Mesothelial cell of epicardium (in vitro differentiated cells): Measurements from ENCODE around the gene HSD17B14. TPM values are rescaled to one million over a fixed set of nuclear protein-coding genes. Genes with fewer than 3 reads are reported as not detected.

Experiments
- DNase-seq, 2 experiments: peaks; one replicate each; pipeline ENCODE4 v3.0.0; 2021; ENCODE audit warnings: low spot score in 2 of 2; ENCODE audit not compliant: unreplicated experiment in 2 of 2
- H3K27ac Mint-ChIP-seq: 2 replicates; pipeline ENCODE4 v1.8.0; 2021; ENCODE audit warnings: mixed read lengths
- H3K27me3 Mint-ChIP-seq: 2 replicates; pipeline ENCODE4 v1.8.0; 2021; ENCODE audit warnings: low read depth, mixed read lengths
- H3K36me3 Mint-ChIP-seq: 2 replicates; pipeline ENCODE4 v1.8.0; 2021; ENCODE audit warnings: mixed read lengths
- H3K4me1 Mint-ChIP-seq: 2 replicates; pipeline ENCODE4 v1.8.0; 2021; ENCODE audit warnings: mixed read lengths
- H3K4me3 Mint-ChIP-seq: 2 replicates; pipeline ENCODE4 v1.8.0; 2021; ENCODE audit warnings: mild to moderate bottlenecking, moderate library complexity, mixed read lengths
- H3K9me3 Mint-ChIP-seq: 2 replicates; pipeline ENCODE4 v1.8.0; 2021; ENCODE audit warnings: mixed read lengths
- CTCF ChIP-seq: fragments of 200-600 bp; sonication (generic); IDR thresholded peaks from one replicate; pipeline ENCODE4 v1.5.0; 2021; ENCODE audit warnings: antibody characterized with exemption; ENCODE audit not compliant: unreplicated experiment
- total RNA-seq: library from RNA; stranded (reverse); gene quantifications from 3 replicates; pipeline ENCODE4 v1.2.1, GENCODE V29; 2021

HSD17B14 gene
- total RNA-seq, 1 donor from 2014 or later, result 27.1 TPM

DNA sequence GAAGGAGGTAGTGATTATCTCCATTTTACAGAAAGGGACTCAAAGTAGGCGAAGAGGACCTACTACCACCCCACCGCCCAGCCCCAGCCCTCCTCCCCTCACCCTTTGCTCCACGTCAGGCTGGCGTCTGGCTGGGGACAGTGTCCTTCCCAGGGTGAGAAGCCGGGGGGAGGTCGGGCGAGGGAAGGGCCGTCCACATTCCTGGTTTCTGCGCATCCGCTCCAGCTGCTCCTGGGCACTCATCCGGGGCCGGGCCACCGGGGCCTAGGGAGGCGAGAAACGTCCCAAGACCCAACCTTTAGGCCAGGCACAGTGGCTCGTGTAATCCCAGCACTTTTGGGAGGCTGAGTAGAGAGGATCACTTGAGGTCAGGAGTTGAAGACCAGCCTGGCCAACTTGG lies 4.8 kb upstream of the HSD17B14 start:
- H3K27me3 Mint-ChIP-seq, result no peaks in the 10 kb centered on the region
- DNase-seq, result no peak
- no peaks in the 10 kb centered on the region for H3K9me3 Mint-ChIP-seq
- H3K27ac Mint-ChIP-seq, result no peak overlapping the region
- peaks cover 5% of the 10 kb centered on the region for H3K36me3 Mint-ChIP-seq
- no peak for TF ChIP-seq CTCF
- H3K4me1 Mint-ChIP-seq, result peaks cover 14% of the 10 kb centered on the region
- no peak overlapping the region for H3K4me3 Mint-ChIP-seq

- no peak for TF ChIP-seq CTCF
- H3K27me3 Mint-ChIP-seq, result no peaks in the 10 kb centered on the region
- H3K27ac Mint-ChIP-seq, result peak overlapping the region; percentile 73
- DNase-seq, result no peak
- H3K4me1 Mint-ChIP-seq, result peaks cover 23% of the 10 kb centered on the region
- peak overlapping the region; percentile 77 for H3K4me3 Mint-ChIP-seq
- no peaks in the 10 kb centered on the region for H3K9me3 Mint-ChIP-seq
- H3K36me3 Mint-ChIP-seq, result peaks cover 8% of the 10 kb centered on the region
Observed at GRCh38 chr19:48837687-48838086, 1.4 kb upstream of the HSD17B14 start.

- peak; percentile 68 to 78 for DNase-seq
- TF ChIP-seq CTCF, result no peak
- H3K36me3 Mint-ChIP-seq, result peaks cover 13% of the 10 kb centered on the region
Observed at GRCh38 chr19:48837051-48837524, 797 bp upstream of the HSD17B14 start.

DNA sequence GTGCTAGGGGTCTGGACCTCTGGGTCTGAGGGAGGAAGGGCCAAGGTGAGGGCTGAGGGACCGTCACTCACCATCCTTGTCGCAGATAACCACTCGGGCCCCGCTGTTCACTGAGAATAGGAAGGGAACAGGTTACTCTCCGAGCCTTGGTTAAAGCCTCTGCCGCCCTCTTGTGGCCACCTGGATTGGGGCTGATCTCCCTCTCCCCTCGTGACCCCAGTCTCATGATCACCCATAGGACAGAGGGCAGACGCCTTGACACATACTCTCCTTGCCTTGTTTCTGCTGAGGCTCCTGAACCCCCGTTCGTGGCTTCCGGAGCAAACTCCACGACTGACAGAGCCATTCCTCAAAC lies 580 bp downstream of the HSD17B14 start:
- H3K36me3 Mint-ChIP-seq, result peaks cover 17% of the 10 kb centered on the region
- H3K27ac Mint-ChIP-seq, result peak overlapping the region; percentile 95
- TF ChIP-seq CTCF, result peak; percentile 78
- no peaks in the 10 kb centered on the region for H3K9me3 Mint-ChIP-seq
- H3K4me3 Mint-ChIP-seq, result peak overlapping the region; percentile 77
- DNase-seq, result peak; percentile 67 to 92
- H3K4me1 Mint-ChIP-seq, result peaks cover 22% of the 10 kb centered on the region
- no peaks in the 10 kb centered on the region for H3K27me3 Mint-ChIP-seq

More at GRCh38 chr19:48837051-48837524, 797 bp upstream of the HSD17B14 start:
- Mint-ChIP-seq H3K9me3 (no peaks in the 10 kb centered on the region), H3K4me1 (peaks cover 22% of the 10 kb centered on the region), H3K27me3 (no peaks in the 10 kb centered on the region), H3K4me3 (peak overlapping the region; percentile 77), H3K27ac (peak overlapping the region; percentile 95)

DNA sequence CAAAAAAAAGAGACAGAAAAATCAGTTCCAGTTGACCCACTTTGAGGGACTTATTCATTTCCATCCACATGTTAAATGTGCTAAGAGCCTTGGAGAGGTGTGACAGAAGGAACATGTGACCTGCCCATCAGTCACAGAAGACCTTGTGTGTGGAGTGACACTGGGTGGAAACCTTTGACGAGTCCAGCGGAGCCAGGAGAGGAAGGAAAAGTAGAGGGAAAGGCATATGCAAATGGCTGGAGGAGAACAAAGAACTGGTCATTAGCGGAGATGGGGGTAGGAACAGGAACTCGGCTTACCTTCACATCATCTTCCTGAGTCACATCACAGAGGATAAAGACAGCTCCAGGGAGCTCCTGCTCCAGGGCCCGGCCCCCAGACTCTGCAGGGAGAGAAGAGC lies 2.3 kb downstream of the HSD17B14 start:
- peaks cover 17% of the 10 kb centered on the region for H3K36me3 Mint-ChIP-seq
- H3K27ac Mint-ChIP-seq, result peak overlapping the region; percentile 29
- TF ChIP-seq CTCF, result no peak
- no peak for DNase-seq
- no peaks in the 10 kb centered on the region for H3K27me3 Mint-ChIP-seq
- H3K4me1 Mint-ChIP-seq, result peaks cover 28% of the 10 kb centered on the region
- H3K4me3 Mint-ChIP-seq, result peak overlapping the region; percentile 22
- H3K9me3 Mint-ChIP-seq, result no peaks in the 10 kb centered on the region

DNA sequence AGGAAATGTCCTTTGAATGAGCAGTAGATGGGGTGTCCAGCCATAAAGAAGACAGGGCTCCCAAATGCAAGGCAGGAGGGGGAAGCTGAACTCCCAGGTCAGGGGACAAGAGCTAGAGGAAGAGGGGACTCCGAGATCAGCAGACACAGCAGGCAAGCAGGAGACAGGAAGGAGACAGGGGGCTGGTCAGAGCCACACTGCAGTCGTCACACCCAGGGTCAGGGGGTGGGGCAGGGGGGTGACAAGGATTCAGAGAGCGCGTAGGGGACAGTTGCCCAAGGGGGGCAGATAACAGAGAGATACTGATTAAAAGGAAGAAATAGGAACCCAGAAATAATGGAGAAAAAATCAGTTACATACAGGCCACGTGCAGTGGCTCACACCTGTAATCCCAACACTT lies 3.2 kb downstream of the HSD17B14 start:
- Mint-ChIP-seq H3K27me3 (no peaks in the 10 kb centered on the region), H3K4me1 (peaks cover 28% of the 10 kb centered on the region), H3K36me3 (peaks cover 17% of the 10 kb centered on the region), H3K27ac (no peak overlapping the region), H3K4me3 (no peak overlapping the region), H3K9me3 (no peaks in the 10 kb centered on the region)
- DNase-seq, result no peak
- TF ChIP-seq CTCF, result no peak
